CD4-positive, alpha-beta T cell treated with Interleukin-6 for 4 hours (primary cell): ENCODE data around the gene CHST4.
"Not testable (repeated sequence)": the region's sequence is repeated elsewhere in the genome, so short reads cannot be mapped to it uniquely, and the experiment has no call there.

Source experiments
- DNase-seq: peaks from one replicate; pipeline ENCODE4 v3.0.0-alpha.2; 2020; ENCODE audit warnings: mixed read lengths

Gene CHST4

DNA sequence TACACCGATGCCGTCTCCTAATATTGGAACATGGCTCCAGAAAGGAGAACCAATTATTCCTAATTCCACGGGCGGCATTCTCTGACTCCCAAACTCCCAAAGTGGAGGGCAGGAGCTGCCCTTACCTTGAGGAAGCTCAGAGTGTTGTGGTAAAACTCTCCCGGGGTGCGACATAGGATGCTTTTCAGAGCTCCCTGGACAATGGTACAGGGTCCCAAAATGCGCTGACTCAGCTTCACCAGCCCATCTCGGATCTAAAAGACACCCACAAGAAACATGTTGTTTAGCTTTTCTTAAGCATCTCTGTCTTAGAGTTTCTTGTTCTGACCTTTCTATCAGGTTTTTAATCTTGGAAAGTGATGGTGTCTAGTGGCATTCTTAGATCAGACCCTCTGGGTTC lies 43.9 kb downstream of the CHST4 start:
- no peak for DNase-seq

GRCh38 chr16:71572497-71573116 lies 46.4 kb downstream of the CHST4 start:
- DNase-seq: no peak

- no peak for DNase-seq
Measured at GRCh38 chr16:71573387-71574094, 47.3 kb downstream of the CHST4 start.

DNA sequence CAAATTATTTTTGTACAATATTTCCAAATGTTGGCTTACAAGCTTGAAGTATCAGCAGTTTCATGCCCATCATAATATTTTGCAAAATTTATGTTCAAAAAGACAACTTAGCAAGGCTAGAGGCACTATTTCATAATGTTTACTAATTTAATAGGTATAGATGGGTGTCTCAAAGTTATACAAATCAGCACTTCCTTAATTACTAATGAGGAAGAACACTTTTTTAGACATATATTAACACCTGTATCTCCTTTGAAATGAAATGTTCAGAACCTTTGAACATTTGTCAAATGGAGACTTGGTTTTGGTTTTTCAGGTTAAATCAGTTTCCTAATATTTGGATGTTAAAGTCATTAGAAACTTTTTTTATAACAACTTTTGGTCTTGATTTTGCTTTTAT lies 48.5 kb downstream of the CHST4 start:
- no peak for DNase-seq

DNA sequence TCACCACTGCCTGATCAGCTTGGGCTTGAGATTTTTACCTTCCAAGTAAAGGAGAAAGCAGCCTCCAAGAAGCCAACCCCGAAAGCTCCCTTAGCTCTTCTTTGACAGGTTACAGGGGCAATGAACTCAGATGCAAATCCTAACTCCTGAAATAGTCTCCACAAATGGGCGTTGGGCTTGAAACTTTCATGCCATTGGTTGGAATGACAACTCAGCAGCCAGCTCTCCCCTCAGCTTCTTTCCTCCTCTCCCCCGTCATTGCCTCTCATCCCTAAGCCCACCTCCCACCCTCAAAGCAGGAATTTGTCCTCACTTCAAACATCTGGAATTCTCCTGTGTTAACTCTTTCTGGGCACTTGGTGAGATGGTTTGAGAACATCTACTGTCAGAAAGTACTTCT lies 50.7 kb downstream of the CHST4 start, which contains the start of gene TAT:
Gene TAT (minus strand): TSS at position 122 of the 400 bp plus-strand sequence. CDS start 677 bp downstream, outside the sequence.
- DNase-seq: no peak

GRCh38 chr16:71582553-71582848 lies 56.3 kb downstream of the CHST4 start:
- not testable (repeated sequence) for DNase-seq

GRCh38 chr16:71584543-71585317 lies 58.5 kb downstream of the CHST4 start:
- no peak for DNase-seq

DNA sequence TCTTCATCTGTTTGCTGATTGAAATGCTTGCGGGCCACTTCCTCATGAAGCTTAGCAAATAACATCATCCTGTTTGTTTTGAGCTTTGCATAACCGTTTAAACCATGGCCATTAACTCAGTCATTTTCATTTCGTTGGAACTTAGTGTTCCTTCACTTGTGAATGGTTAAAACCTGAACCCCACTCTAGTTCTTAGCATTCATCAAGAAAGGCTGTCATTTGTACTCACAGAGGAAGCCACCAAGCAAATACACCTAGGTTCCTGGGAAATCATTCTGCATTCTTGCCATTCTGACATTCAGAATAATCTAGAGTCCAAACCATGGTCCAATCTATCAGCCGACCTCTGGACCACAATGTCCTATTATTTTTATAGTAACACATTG lies 59.1 kb downstream of the CHST4 start:
- no peak for DNase-seq
